ENCODE results near the gene SAP30BP.

The SAP30BP gene

GRCh38 chr17:75739174-75739573 lies 72.0 kb downstream of the SAP30BP start:
- Histone ChIP-seq H3K9ac (no peak overlapping the region), H3K4me1 (ENCODE audit: low read depth, poor library complexity, severe bottlenecking) (peaks cover 5% of the 10 kb centered on the region), H3K79me2 (ENCODE audit: insufficient read depth, low read depth) (no peaks in the 10 kb centered on the region), H3K36me3 (ENCODE audit: insufficient read depth) (no peaks in the 10 kb centered on the region), H3K4me3 (IDR thresholded peaks at IDR 0.05; ENCODE audit: insufficient read depth, low read depth, low read length) (no peak overlapping the region), H4K20me1 (ENCODE audit: insufficient read depth) (no peaks in the 10 kb centered on the region), H3K27me3 (ENCODE audit: insufficient read depth, low read depth) (peaks cover 18% of the 10 kb centered on the region), H3K4me2 (no peak overlapping the region), H3K27ac (no peak overlapping the region), H2AFZ (ENCODE audit: low read depth) (no peak overlapping the region)
- TF ChIP-seq CTCF (conservative IDR thresholded peaks at IDR 0.05; ENCODE audit: low read depth, low read length), result no peak

- Histone ChIP-seq H3K36me3 (ENCODE audit: insufficient read depth) (no peaks in the 10 kb centered on the region), H3K27ac (no peak overlapping the region), H4K20me1 (ENCODE audit: insufficient read depth) (no peaks in the 10 kb centered on the region), H3K4me1 (ENCODE audit: low read depth, poor library complexity, severe bottlenecking) (peaks cover 2% of the 10 kb centered on the region), H3K4me2 (no peak overlapping the region), H3K4me3 (IDR thresholded peaks at IDR 0.05; ENCODE audit: insufficient read depth, low read depth, low read length) (no peak overlapping the region), H3K79me2 (ENCODE audit: insufficient read depth, low read depth) (no peaks in the 10 kb centered on the region), H2AFZ (ENCODE audit: low read depth) (no peak overlapping the region), H3K9ac (no peak overlapping the region), H3K27me3 (ENCODE audit: insufficient read depth, low read depth) (peaks cover 24% of the 10 kb centered on the region)
- no peak for TF ChIP-seq CTCF (conservative IDR thresholded peaks at IDR 0.05; ENCODE audit: low read depth, low read length)
Observed at GRCh38 chr17:75739801-75740200, 72.7 kb downstream of the SAP30BP start.

- Histone ChIP-seq H3K36me3 (ENCODE audit: insufficient read depth) (no peaks in the 10 kb centered on the region), H3K4me3 (IDR thresholded peaks at IDR 0.05; ENCODE audit: insufficient read depth, low read depth, low read length) (no peak overlapping the region), H3K4me2 (no peak overlapping the region), H3K27me3 (ENCODE audit: insufficient read depth, low read depth) (peaks cover 24% of the 10 kb centered on the region), H3K9ac (no peak overlapping the region), H3K4me1 (ENCODE audit: low read depth, poor library complexity, severe bottlenecking) (no peaks in the 10 kb centered on the region), H3K79me2 (ENCODE audit: insufficient read depth, low read depth) (no peaks in the 10 kb centered on the region), H2AFZ (ENCODE audit: low read depth) (no peak overlapping the region), H4K20me1 (ENCODE audit: insufficient read depth) (no peaks in the 10 kb centered on the region), H3K27ac (no peak overlapping the region)
- no peak for TF ChIP-seq CTCF (conservative IDR thresholded peaks at IDR 0.05; ENCODE audit: low read depth, low read length)
Observed at GRCh38 chr17:75740215-75740614, 73.1 kb downstream of the SAP30BP start.

- Histone ChIP-seq H3K4me3 (IDR thresholded peaks at IDR 0.05; ENCODE audit: insufficient read depth, low read depth, low read length) (no peak overlapping the region), H3K4me1 (ENCODE audit: low read depth, poor library complexity, severe bottlenecking) (no peaks in the 10 kb centered on the region), H3K79me2 (ENCODE audit: insufficient read depth, low read depth) (no peaks in the 10 kb centered on the region), H3K4me2 (no peak overlapping the region), H3K27me3 (ENCODE audit: insufficient read depth, low read depth) (peaks cover 24% of the 10 kb centered on the region), H2AFZ (ENCODE audit: low read depth) (no peak overlapping the region), H4K20me1 (ENCODE audit: insufficient read depth) (no peaks in the 10 kb centered on the region), H3K36me3 (ENCODE audit: insufficient read depth) (no peaks in the 10 kb centered on the region), H3K9ac (no peak overlapping the region), H3K27ac (no peak overlapping the region)
- no peak for TF ChIP-seq CTCF (conservative IDR thresholded peaks at IDR 0.05; ENCODE audit: low read depth, low read length)
Observed at GRCh38 chr17:75740631-75741077, 73.5 kb downstream of the SAP30BP start.

Measured in KMS-11 (cell line).